ENCODE measurements around the gene UACA. TPM values are rescaled to one million over a fixed set of nuclear protein-coding genes. Genes with fewer than 3 reads are reported as not detected.

The UACA gene
- total RNA-seq, 6 experiments from 2014 or later = 119 to 309 (median 142) TPM

DNA sequence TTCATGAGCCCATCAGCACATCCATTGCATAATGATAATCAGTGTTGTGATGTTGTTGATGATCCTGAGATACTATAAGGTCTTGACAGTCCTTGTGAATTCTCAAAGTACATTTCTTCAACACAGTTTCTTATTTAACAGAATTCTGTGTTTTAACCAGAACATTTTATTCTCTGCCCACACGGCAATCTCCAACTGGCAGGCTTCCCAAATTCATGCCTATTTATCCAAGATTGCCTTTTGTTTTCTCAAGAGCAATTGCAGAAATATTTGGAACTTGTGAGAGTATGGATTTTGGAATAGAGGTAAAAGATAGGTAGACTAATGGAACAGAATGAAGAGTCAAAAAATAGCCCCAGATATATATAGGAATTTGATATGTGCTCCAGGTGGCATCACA is 116.0 kb downstream of the UACA start:
- Mint-ChIP-seq H3K27ac (no peak overlapping the region), H3K27me3 (ENCODE audit: insufficient read depth) (peaks cover 7% of the 10 kb centered on the region; the same call in 1 of the 2 replicates), H3K36me3 (ENCODE audit: low read depth) (peaks cover 26% of the 10 kb centered on the region; the same call in 1 of the 2 replicates), H3K4me1 (ENCODE audit: low read depth) (peaks cover 70% of the 10 kb centered on the region), H3K4me3 (no peak overlapping the region), H3K9me3 (no peaks in the 10 kb centered on the region)
- no peak for TF ChIP-seq CTCF (IDR thresholded peaks at IDR 0.05)
- no peak for DNase-seq

DNA sequence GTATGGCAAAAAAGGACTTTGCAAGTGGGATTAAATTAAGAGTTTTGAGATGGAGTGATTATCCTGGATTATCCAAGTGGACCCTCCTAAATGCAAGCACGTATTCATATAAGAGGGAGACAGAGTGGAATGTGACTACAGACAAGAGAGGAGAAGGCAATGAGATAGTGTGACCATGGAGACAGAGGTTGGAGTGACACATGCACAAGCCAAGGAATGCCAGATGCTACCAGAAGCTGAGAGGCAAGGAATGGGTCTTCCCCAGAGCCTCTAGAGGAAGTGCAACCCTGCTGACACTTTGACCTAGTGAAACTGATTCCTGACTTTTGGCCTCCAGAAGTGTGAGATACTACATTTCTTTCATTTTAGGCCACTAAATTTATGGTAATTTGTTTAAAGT is 117.2 kb downstream of the UACA start:
- H3K9me3 Mint-ChIP-seq = no peaks in the 10 kb centered on the region
- peaks cover 67% of the 10 kb centered on the region for H3K4me1 Mint-ChIP-seq (ENCODE audit: low read depth)
- H3K4me3 Mint-ChIP-seq = no peak overlapping the region
- H3K27ac Mint-ChIP-seq = no peak overlapping the region
- peaks cover 4% of the 10 kb centered on the region; the same call in 1 of the 2 replicates for H3K27me3 Mint-ChIP-seq (ENCODE audit: insufficient read depth)
- no peak for DNase-seq
- TF ChIP-seq CTCF (IDR thresholded peaks at IDR 0.05) = no peak
- H3K36me3 Mint-ChIP-seq (ENCODE audit: low read depth) = peaks cover 21% of the 10 kb centered on the region; the same call in 1 of the 2 replicates

- Mint-ChIP-seq H3K27me3 (ENCODE audit: insufficient read depth) (peaks cover 2% of the 10 kb centered on the region; the same call in 1 of the 2 replicates), H3K9me3 (no peaks in the 10 kb centered on the region), H3K4me3 (peak overlapping the region; percentile 41), H3K4me1 (ENCODE audit: low read depth) (peaks cover 52% of the 10 kb centered on the region), H3K27ac (peak overlapping the region; percentile 64), H3K36me3 (ENCODE audit: low read depth) (peaks cover 8% of the 10 kb centered on the region; the same call in 1 of the 2 replicates)
- DNase-seq = peak; percentile 40
- TF ChIP-seq CTCF (IDR thresholded peaks at IDR 0.05) = no peak
Observed at GRCh38 chr15:70643783-70644125, 119.6 kb downstream of the UACA start.

DNA sequence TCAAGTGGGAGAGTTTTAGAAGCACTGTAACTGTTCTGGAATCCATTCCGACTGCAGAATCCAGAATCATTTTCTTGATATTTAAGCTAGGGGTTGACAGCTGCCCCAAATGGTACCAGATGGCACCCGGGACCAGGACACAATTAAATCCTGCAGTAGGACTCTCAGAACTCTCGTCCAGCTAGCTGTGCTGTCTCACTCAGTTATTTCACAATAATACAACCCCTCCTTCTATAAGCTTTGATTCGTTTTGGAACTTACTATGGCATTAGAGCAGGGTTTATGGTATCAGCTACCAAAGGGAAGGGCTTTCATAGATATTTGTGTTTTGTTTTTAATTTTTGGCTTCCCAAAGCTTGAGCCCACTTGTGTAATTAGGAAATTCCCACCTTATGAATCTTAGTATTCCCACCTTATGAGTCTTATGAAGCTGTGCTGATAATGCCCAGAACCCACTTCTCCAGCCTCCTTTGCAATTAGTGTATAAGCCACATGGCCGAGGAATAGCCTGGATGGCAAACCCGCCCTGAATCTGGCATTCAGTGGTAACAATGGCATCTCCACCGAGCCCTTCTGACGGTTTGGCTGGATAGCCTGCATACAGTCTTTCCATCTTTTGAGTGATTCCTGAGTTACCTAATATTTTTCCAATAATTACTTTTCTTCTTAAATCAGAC is 120.1 kb downstream of the UACA start:
- no peak for TF ChIP-seq CTCF (IDR thresholded peaks at IDR 0.05)
- no peak for DNase-seq
- Mint-ChIP-seq H3K27ac (peak overlapping the region; percentile 64), H3K36me3 (ENCODE audit: low read depth) (peaks cover 8% of the 10 kb centered on the region; the same call in 1 of the 2 replicates), H3K4me3 (no peak overlapping the region), H3K4me1 (ENCODE audit: low read depth) (peaks cover 52% of the 10 kb centered on the region), H3K27me3 (ENCODE audit: insufficient read depth) (peaks cover 4% of the 10 kb centered on the region; the same call in 1 of the 2 replicates), H3K9me3 (no peaks in the 10 kb centered on the region)

GRCh38 chr15:70636540-70637165 is 126.7 kb downstream of the UACA start:
- Mint-ChIP-seq H3K36me3 (ENCODE audit: low read depth) (peaks cover 15% of the 10 kb centered on the region), H3K9me3 (no peaks in the 10 kb centered on the region), H3K4me3 (no peak overlapping the region), H3K27ac (peak overlapping the region; percentile 31), H3K27me3 (ENCODE audit: insufficient read depth) (peaks cover 4% of the 10 kb centered on the region), H3K4me1 (ENCODE audit: low read depth) (peaks cover 6% of the 10 kb centered on the region; the same call in 1 of the 2 replicates)
- TF ChIP-seq CTCF (IDR thresholded peaks at IDR 0.05) = peak; percentile 45; the same call in 1 of the 2 replicates
- no peak for DNase-seq
